ENCODE measurements around the gene HSPD1. TPM values are rescaled to one million over a fixed set of nuclear protein-coding genes. Genes with fewer than 3 reads are reported as not detected.
A peak's percentile ranks its signal among the peaks of the same experiment; 100 is the strongest.

The HSPD1 gene
- total and polyA plus RNA-seq, 2 of the 13 experiments (the other 11 are each of a cell fraction or from before 2014, with no cell fraction given): 685 to 2,610 TPM

- TF ChIP-seq REST (IDR thresholded peaks at IDR 0.05; ENCODE audit: borderline replicate concordance in 1 of 2, low read depth in 1 of 2, low read length in 2 of 2): peak in 1 of 2 experiments; percentile 35; a peak in 1 of 4 replicates
- peak; percentile 11; the same call in 1 of the 2 replicates for TF ChIP-seq PHF20 (CRISPR knock-in tag; IDR thresholded peaks at IDR 0.05)
These were observed 48.7 kb downstream of the HSPD1 start (continued) for GRCh38 chr2:197450935-197451358.

DNA sequence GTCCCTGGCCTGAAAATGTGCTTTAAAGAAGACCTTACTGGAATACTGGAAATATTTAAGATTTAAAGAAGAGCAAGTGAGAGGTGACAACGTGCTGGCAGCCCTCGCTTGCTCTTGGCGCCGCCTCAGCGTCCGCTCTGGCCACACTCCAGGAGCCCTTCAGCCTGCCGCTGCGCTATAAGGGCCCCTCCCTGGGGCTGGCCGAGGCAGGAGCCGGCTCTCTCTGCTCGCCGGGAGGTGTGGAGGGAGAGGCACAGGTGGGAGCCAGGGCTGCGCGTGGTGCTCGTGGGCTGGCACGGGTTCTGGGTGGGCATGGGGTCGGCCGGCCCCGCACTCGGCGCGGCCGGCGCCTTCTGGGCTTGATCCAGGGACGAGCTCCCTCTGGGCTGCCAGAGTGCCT is 49.2 kb downstream of the HSPD1 start:
- no peak for FAIRE-seq
- no peak for ATAC-seq
- H3K9ac ChIP-seq (ENCODE audit: insufficient read depth, low read depth, low read length): no peak overlapping the region
- ChIA-PET CTCF (ENCODE audit: low intra/inter-chr PET ratio, low total read pairs) (no interaction called here), POLR2A (interaction anchor here (0.7 to 8.2 kb wide), 17 partner anchors 10 to 1794 kb away, joined by 3 to 306 read pairs (median 8); partner anchors contain the start of genes HSPD1, HSPE1, MARS2 and MOB4)
- no peak overlapping the region for H3K4me2 ChIP-seq (ENCODE audit: low read depth, low read length)
- H3K4me1 ChIP-seq (ENCODE audit: insufficient read depth, low read length): peaks cover 19% of the 10 kb centered on the region
- no peak overlapping the region for H2AFZ ChIP-seq (ENCODE audit: low read length)
- peaks cover 26% of the 10 kb centered on the region for H3K79me2 ChIP-seq (ENCODE audit: insufficient read depth, low read length)
- no peaks in the 10 kb centered on the region for H3K9me3 ChIP-seq (ENCODE audit: low read length)
- H3K36me3 ChIP-seq (replicated peaks in 1 of 2; ENCODE audit: control insufficient read depth in 1 of 2, insufficient read depth in 2 of 2, low read length in 2 of 2): no peaks in the 10 kb centered on the region
- intact Hi-C loops (cut with micrococcal nuclease; ENCODE audit: unreplicated experiment): loop anchor here (5.0 kb wide), 1 partner anchor 257 kb away; the partner anchor contains the start of gene MARS2
- DNase-seq (ENCODE audit: low spot score): no peak
- no TSS peak for BruUV-seq (replicated peaks)
- WGBS (ENCODE audit: low lambda C conversion rate): 97% methylated on average over 25 of the region's 25 CpGs
- H3K27ac ChIP-seq (ENCODE audit: extremely low read length, insufficient read depth, low read length): no peak overlapping the region
- in situ Hi-C loops (cut with HindIII; ENCODE audit: extremely low pct_ligation_motif_present, low pct_unique_long_range_greater_than_20kb): no loop called here
- H3K27me3 ChIP-seq (ENCODE audit: control insufficient read depth in 1 of 2, insufficient read depth in 2 of 2, low read length in 2 of 2): no peaks in the 10 kb centered on the region; a peak in 1 of 5 replicates
- H3K4me3 ChIP-seq (replicated peaks in 1 of 3; ENCODE audit: insufficient read depth in 1 of 3, low read depth in 2 of 3, low read length in 3 of 3): no peak overlapping the region
- no peaks in the 10 kb centered on the region for H4K20me1 ChIP-seq (ENCODE audit: insufficient read depth, low read length)
- TF ChIP-seq ZNF510 (CRISPR knock-in tag; IDR thresholded peaks at IDR 0.05; ENCODE audit: low read depth) (no peak), ZNF577 (CRISPR knock-in tag; IDR thresholded peaks at IDR 0.05; ENCODE audit: borderline replicate concordance, low read depth) (no peak), ZNF431 (CRISPR knock-in tag; IDR thresholded peaks at IDR 0.05; ENCODE audit: borderline replicate concordance, low read depth) (no peak), EHMT2 (IDR thresholded peaks at IDR 0.05; ENCODE audit: borderline replicate concordance, low read depth, low read length) (no peak), NFKBIZ (CRISPR knock-in tag; IDR thresholded peaks at IDR 0.05) (no peak), RFXAP (CRISPR knock-in tag; IDR thresholded peaks at IDR 0.05; ENCODE audit: borderline replicate concordance) (no peak), GLI4 (CRISPR knock-in tag; IDR thresholded peaks at IDR 0.05; ENCODE audit: borderline replicate concordance) (no peak), KMT2B (CRISPR knock-in tag; IDR thresholded peaks at IDR 0.05) (no peak), ATRX (CRISPR knock-in tag; IDR thresholded peaks at IDR 0.05; ENCODE audit: borderline replicate concordance) (no peak), ZNF546 (CRISPR knock-in tag; conservative IDR thresholded peaks at IDR 0.05) (no peak), SRY (CRISPR knock-in tag; IDR thresholded peaks at IDR 0.05) (no peak)
- TF ChIP-seq, protein P1, sequence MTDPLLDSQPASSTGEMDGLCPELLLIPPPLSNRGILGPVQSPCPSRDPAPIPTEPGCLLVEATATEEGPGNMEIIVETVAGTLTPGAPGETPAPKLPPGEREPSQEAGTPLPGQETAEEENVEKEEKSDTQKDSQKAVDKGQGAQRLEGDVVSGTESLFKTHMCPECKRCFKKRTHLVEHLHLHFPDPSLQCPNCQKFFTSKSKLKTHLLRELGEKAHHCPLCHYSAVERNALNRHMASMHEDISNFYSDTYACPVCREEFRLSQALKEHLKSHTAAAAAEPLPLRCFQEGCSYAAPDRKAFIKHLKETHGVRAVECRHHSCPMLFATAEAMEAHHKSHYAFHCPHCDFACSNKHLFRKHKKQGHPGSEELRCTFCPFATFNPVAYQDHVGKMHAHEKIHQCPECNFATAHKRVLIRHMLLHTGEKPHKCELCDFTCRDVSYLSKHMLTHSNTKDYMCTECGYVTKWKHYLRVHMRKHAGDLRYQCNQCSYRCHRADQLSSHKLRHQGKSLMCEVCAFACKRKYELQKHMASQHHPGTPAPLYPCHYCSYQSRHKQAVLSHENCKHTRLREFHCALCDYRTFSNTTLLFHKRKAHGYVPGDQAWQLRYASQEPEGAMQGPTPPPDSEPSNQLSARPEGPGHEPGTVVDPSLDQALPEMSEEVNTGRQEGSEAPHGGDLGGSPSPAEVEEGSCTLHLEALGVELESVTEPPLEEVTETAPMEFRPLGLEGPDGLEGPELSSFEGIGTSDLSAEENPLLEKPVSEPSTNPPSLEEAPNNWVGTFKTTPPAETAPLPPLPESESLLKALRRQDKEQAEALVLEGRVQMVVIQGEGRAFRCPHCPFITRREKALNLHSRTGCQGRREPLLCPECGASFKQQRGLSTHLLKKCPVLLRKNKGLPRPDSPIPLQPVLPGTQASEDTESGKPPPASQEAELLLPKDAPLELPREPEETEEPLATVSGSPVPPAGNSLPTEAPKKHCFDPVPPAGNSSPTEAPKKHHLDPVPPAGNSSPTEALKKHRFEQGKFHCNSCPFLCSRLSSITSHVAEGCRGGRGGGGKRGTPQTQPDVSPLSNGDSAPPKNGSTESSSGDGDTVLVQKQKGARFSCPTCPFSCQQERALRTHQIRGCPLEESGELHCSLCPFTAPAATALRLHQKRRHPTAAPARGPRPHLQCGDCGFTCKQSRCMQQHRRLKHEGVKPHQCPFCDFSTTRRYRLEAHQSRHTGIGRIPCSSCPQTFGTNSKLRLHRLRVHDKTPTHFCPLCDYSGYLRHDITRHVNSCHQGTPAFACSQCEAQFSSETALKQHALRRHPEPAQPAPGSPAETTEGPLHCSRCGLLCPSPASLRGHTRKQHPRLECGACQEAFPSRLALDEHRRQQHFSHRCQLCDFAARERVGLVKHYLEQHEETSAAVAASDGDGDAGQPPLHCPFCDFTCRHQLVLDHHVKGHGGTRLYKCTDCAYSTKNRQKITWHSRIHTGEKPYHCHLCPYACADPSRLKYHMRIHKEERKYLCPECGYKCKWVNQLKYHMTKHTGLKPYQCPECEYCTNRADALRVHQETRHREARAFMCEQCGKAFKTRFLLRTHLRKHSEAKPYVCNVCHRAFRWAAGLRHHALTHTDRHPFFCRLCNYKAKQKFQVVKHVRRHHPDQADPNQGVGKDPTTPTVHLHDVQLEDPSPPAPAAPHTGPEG (CRISPR knock-in tag; IDR thresholded peaks at IDR 0.05): no peak
